K562 treated with DMSO at 1 percent for 48 hours (cell line): ENCODE results near the gene GAGE10. TPM values are rescaled to one million over a fixed set of nuclear protein-coding genes. Genes with fewer than 3 reads are reported as not detected.

ENCODE experiments used
- total RNA-seq: library from RNA; unstranded; fragments of 300-600 nt; gene quantifications from 2 replicates; pipeline ENCODE4 v1.2.3, GENCODE V29; 2022; ENCODE audit warnings: low replicate concordance; ENCODE audit errors: extremely low read depth

The GAGE10 gene
- total RNA-seq, result not detected in 2 replicates

GRCh38 chrX:49303346-49303745 is at the start of gene GAGE10:
TSS of gene GAGE10 (plus strand) at chrX:49303646. CDS start at chrX:49304860, 1,214 bp downstream.

GRCh38 chrX:49264460-49264859 is 39.0 kb upstream of the GAGE10 start, which contains the start of gene FOXP3:
TSS of gene FOXP3 (minus strand) at chrX:49264710. CDS start at chrX:49258505, 6,205 bp downstream.

GRCh38 chrX:49269767-49270248 is 33.6 kb upstream of the GAGE10 start, which contains the start of gene PPP1R3F:
TSS of gene PPP1R3F (plus strand) at chrX:49269793. CDS start at chrX:49269870, 77 bp downstream.

GRCh38 chrX:49321737-49322136 is 18.3 kb downstream of the GAGE10 start, which contains the start of gene GAGE12J:
TSS of gene GAGE12J (plus strand) at chrX:49322037. CDS start at chrX:49323194, 1,157 bp downstream.

GRCh38 chrX:49331282-49331681 is 27.8 kb downstream of the GAGE10 start, which contains the start of gene GAGE13:
TSS of gene GAGE13 (plus strand) at chrX:49331582. CDS start at chrX:49332738, 1,156 bp downstream.

Other genes with a start within 250 kb of the GAGE10 start
- not detected in 2 replicates for gene CCDC120, start 244.6 kb upstream of the GAGE10 start, total RNA-seq
- not detected in 2 replicates for gene PRAF2, start 229.6 kb upstream of the GAGE10 start, total RNA-seq
- not detected in 2 replicates for gene WDR45, start 223.8 kb upstream of the GAGE10 start, total RNA-seq
- gene GPKOW, start 179.9 kb upstream of the GAGE10 start, total RNA-seq, result not detected in 2 replicates
- gene MAGIX, start 140.9 kb upstream of the GAGE10 start, total RNA-seq, result not detected in 2 replicates
- not detected in 2 replicates for gene PLP2, start 131.7 kb upstream of the GAGE10 start, total RNA-seq
- not detected in 2 replicates for gene PRICKLE3, start 117.3 kb upstream of the GAGE10 start, total RNA-seq
- gene SYP, start 103.5 kb upstream of the GAGE10 start, total RNA-seq, result not detected in 2 replicates
- not detected in 2 replicates for gene CACNA1F, start 70.3 kb upstream of the GAGE10 start, total RNA-seq
- gene CCDC22, start 68.2 kb upstream of the GAGE10 start, total RNA-seq, result not detected in 2 replicates
- gene FOXP3, start 38.9 kb upstream of the GAGE10 start, total RNA-seq, result not detected in 2 replicates
- not detected in 2 replicates for gene PPP1R3F, start 33.9 kb upstream of the GAGE10 start, total RNA-seq
- gene GAGE12J, start 18.4 kb downstream of the GAGE10 start, total RNA-seq, result not detected in 2 replicates
- gene GAGE13, start 27.9 kb downstream of the GAGE10 start, total RNA-seq, result not detected in 2 replicates
- not detected in 2 replicates for gene GAGE12C, start 228.5 kb downstream of the GAGE10 start, total RNA-seq
- not detected in 2 replicates for gene GAGE12D, start 238.1 kb downstream of the GAGE10 start, total RNA-seq
- not detected in 2 replicates for gene GAGE12E, start 247.6 kb downstream of the GAGE10 start, total RNA-seq